Measurements from ENCODE around the gene ACSL3.

ACSL3 gene

DNA sequence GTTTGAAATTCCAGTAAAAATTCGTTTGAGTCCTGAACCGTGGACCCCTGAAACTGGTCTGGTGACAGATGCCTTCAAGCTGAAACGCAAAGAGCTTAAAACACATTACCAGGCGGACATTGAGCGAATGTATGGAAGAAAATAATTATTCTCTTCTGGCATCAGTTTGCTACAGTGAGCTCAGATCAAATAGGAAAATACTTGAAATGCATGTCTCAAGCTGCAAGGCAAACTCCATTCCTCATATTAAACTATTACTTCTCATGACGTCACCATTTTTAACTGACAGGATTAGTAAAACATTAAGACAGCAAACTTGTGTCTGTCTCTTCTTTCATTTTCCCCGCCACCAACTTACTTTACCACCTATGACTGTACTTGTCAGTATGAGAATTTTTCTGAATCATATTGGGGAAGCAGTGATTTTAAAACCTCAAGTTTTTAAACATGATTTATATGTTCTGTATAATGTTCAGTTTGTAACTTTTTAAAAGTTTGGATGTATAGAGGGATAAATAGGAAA is 80.7 kb downstream of the ACSL3 start:
- no peaks in the 10 kb centered on the region for H4K20me1 ChIP-seq (ENCODE audit: control insufficient read depth, insufficient read depth, low read depth, low read length)

DNA sequence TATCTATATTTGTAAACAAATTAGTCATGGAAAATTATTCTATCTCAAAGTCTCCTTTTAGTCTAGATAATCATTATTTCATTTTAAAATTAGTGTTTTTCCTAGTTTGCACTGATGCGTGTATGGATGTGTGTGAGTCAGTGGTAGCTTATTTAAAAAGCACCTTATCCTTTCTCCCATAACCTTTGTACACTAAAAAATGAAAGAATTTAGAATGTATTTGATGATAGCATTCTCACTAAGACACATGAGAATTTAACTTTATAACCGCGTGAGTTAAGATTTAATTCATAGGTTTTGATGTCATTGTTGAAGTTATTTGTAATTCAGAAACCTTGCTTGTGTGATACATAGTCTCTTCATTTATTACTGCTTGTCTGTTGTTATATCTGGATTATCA is 81.7 kb downstream of the ACSL3 start:
- no peaks in the 10 kb centered on the region for H3K9me2 ChIP-seq (replicated peaks; ENCODE audit: control insufficient read depth, low read length)
- H3K9me3 ChIP-seq (ENCODE audit: control insufficient read depth, insufficient read depth, low read length), result no peaks in the 10 kb centered on the region
- TF ChIP-seq EZH2phosphoT487 (IDR thresholded peaks at IDR 0.05; ENCODE audit: borderline replicate concordance, low read length), result no peak
- TF ChIP-seq, protein P1, sequence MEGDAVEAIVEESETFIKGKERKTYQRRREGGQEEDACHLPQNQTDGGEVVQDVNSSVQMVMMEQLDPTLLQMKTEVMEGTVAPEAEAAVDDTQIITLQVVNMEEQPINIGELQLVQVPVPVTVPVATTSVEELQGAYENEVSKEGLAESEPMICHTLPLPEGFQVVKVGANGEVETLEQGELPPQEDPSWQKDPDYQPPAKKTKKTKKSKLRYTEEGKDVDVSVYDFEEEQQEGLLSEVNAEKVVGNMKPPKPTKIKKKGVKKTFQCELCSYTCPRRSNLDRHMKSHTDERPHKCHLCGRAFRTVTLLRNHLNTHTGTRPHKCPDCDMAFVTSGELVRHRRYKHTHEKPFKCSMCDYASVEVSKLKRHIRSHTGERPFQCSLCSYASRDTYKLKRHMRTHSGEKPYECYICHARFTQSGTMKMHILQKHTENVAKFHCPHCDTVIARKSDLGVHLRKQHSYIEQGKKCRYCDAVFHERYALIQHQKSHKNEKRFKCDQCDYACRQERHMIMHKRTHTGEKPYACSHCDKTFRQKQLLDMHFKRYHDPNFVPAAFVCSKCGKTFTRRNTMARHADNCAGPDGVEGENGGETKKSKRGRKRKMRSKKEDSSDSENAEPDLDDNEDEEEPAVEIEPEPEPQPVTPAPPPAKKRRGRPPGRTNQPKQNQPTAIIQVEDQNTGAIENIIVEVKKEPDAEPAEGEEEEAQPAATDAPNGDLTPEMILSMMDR (IDR thresholded peaks at IDR 0.05; ENCODE audit: low read depth, low read length, poor library complexity, severe bottlenecking), result no peak
- no peaks in the 10 kb centered on the region for H4K20me1 ChIP-seq (ENCODE audit: control insufficient read depth, insufficient read depth, low read depth, low read length)
- 0 out of 2 replicates have a peak, but pooled peaks cover 5% of the 10 kb centered on the region for H3F3A ChIP-seq (ENCODE audit: control insufficient read depth, insufficient read depth)
- no peak overlapping the region for H3K4me2 ChIP-seq (ENCODE audit: low read length)
- peaks cover 21% of the 10 kb centered on the region for H3K36me3 ChIP-seq (ENCODE audit: control insufficient read depth, low read length)
- no peak overlapping the region for H3K4me3 ChIP-seq (ENCODE audit: low read length)
- peaks cover 6% of the 10 kb centered on the region for H3K4me1 ChIP-seq (ENCODE audit: control insufficient read depth, low read length)
- no peaks in the 10 kb centered on the region for H3K27me3 ChIP-seq (ENCODE audit: control insufficient read depth, low read length)
- H3K79me2 ChIP-seq (ENCODE audit: control insufficient read depth, low read length), result no peaks in the 10 kb centered on the region
- H3K27ac ChIP-seq (ENCODE audit: low read depth, low read length), result no peak overlapping the region

More for the DNA sequence above, 80.7 kb downstream of the ACSL3 start:
- Histone ChIP-seq H3F3A (ENCODE audit: control insufficient read depth, insufficient read depth) (0 out of 2 replicates have a peak, but pooled peaks cover 5% of the 10 kb centered on the region), H3K9me3 (ENCODE audit: control insufficient read depth, insufficient read depth, low read length) (no peaks in the 10 kb centered on the region), H3K9me2 (replicated peaks; ENCODE audit: control insufficient read depth, low read length) (no peaks in the 10 kb centered on the region), H3K4me2 (ENCODE audit: low read length) (no peak overlapping the region), H3K36me3 (ENCODE audit: control insufficient read depth, low read length) (peaks cover 21% of the 10 kb centered on the region), H3K27me3 (ENCODE audit: control insufficient read depth, low read length) (no peaks in the 10 kb centered on the region), H3K4me3 (ENCODE audit: low read length) (no peak overlapping the region), H3K4me1 (ENCODE audit: control insufficient read depth, low read length) (peaks cover 6% of the 10 kb centered on the region), H3K27ac (ENCODE audit: low read depth, low read length) (no peak overlapping the region), H3K79me2 (ENCODE audit: control insufficient read depth, low read length) (no peaks in the 10 kb centered on the region)
- no peak for TF ChIP-seq EZH2phosphoT487 (IDR thresholded peaks at IDR 0.05; ENCODE audit: borderline replicate concordance, low read length)
- TF ChIP-seq, protein P1 (IDR thresholded peaks at IDR 0.05; ENCODE audit: low read depth, low read length, poor library complexity, severe bottlenecking), result no peak

DNA sequence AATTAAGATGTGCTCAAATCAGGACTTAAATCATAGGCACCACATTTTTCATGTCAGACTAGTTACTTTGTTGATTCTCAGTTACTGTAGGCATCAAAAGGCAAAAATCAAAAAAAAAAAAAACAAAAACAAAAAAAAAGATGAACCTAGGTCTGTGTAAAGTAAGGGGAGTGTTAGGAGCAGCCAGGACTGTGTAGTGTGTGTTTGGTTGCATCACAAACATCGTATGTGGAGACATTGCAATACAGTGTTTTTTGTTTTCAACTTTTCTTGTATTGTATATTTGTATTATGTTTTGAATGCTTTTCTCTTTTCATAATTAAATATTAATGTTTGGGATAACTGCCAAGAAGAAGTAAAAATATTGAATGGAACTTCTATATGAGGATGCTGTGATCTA is 82.1 kb downstream of the ACSL3 start:
- Histone ChIP-seq H3F3A (ENCODE audit: control insufficient read depth, insufficient read depth) (0 out of 2 replicates have a peak, but pooled peaks cover 5% of the 10 kb centered on the region), H3K27ac (ENCODE audit: low read depth, low read length) (no peak overlapping the region), H3K27me3 (ENCODE audit: control insufficient read depth, low read length) (no peaks in the 10 kb centered on the region), H3K4me3 (ENCODE audit: low read length) (no peak overlapping the region), H3K36me3 (ENCODE audit: control insufficient read depth, low read length) (peaks cover 21% of the 10 kb centered on the region), H4K20me1 (ENCODE audit: control insufficient read depth, insufficient read depth, low read depth, low read length) (no peaks in the 10 kb centered on the region), H3K4me2 (ENCODE audit: low read length) (no peak overlapping the region), H3K9me3 (ENCODE audit: control insufficient read depth, insufficient read depth, low read length) (no peaks in the 10 kb centered on the region), H3K9me2 (replicated peaks; ENCODE audit: control insufficient read depth, low read length) (no peaks in the 10 kb centered on the region), H3K4me1 (ENCODE audit: control insufficient read depth, low read length) (peaks cover 6% of the 10 kb centered on the region), H3K79me2 (ENCODE audit: control insufficient read depth, low read length) (no peaks in the 10 kb centered on the region)
- TF ChIP-seq, protein P1 (IDR thresholded peaks at IDR 0.05; ENCODE audit: low read depth, low read length, poor library complexity, severe bottlenecking), result no peak
- TF ChIP-seq EZH2phosphoT487 (IDR thresholded peaks at IDR 0.05; ENCODE audit: borderline replicate concordance, low read length), result no peak

Measured in DOHH2 (cell line).